ENCODE measurements around the gene PLBD1. TPM values are rescaled to one million over a fixed set of nuclear protein-coding genes. Genes with fewer than 3 reads are reported as not detected.

Gene PLBD1, protein sequence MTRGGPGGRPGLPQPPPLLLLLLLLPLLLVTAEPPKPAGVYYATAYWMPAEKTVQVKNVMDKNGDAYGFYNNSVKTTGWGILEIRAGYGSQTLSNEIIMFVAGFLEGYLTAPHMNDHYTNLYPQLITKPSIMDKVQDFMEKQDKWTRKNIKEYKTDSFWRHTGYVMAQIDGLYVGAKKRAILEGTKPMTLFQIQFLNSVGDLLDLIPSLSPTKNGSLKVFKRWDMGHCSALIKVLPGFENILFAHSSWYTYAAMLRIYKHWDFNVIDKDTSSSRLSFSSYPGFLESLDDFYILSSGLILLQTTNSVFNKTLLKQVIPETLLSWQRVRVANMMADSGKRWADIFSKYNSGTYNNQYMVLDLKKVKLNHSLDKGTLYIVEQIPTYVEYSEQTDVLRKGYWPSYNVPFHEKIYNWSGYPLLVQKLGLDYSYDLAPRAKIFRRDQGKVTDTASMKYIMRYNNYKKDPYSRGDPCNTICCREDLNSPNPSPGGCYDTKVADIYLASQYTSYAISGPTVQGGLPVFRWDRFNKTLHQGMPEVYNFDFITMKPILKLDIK
- 1.3 TPM for polyA plus RNA-seq (2013, experiment 1 of 2; ENCODE audit: insufficient read length)
- polyA plus RNA-seq (2013, experiment 2 of 2; ENCODE audit: insufficient read length): 1.5 TPM

DNA sequence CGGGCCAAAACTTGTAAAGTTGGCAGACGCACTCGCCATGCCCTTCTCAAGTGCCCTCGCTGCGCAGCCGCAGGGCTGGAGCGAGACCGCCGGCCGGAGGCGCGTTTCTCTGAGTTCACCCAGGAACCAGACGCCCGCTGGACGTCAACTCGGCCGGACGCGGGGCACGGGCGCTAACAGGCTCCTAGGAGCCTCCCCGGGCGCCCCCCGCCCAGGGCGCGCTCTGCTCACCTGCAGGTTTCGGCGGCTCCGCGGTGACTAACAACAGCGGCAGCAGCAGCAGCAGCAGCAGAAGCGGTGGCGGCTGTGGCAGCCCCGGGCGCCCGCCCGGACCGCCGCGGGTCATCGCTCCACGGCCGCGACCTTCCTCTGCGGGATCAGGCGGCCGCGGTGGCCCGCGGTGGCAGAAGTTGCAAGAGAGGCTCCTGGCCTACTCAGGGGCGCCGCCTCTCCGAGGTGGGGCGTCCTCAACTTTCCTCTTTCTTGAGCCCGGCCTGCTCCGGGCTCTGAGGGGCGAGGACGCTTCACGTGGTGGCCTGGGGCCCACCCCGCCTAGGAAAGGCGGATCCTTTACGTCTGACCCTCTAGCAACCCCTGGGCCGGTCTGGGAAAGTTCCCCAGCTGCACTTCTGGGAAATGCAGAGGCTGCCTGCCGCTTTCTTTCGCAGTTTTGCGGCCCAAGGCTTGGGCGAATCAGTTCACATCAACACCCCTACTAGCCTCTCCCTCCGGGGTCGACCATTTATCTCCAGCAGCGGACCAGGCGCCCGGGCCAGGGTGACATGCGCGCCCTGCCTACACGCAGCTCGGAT, at the start of gene PLBD1:
TSS of gene PLBD1 (minus strand) at position 533 of the 812 bp plus-strand sequence. CDS start at position 346, 187 bp downstream.
- DNase-seq: peak; percentile 23

DNA sequence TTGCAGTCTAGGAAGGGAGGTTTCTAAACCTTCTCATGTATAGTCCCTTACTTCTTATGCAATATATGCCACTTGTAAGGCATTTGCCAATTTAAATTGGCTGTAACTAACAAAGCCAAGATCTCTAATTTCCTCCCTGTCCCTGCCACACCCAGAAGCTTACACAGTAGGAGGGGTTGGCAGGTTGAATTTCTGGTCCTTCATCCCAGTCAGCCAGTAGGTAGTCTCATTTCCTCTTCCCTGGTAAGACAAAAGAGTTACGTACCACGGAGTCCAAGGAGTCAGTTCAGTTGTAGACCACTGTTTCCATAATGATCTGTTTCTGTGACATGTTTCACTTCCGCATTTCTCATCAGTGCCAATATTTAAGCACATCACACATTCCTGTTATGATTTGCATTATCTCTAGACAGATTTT, 47.0 kb upstream of the PLBD1 start:
- DNase-seq: no peak

DNA sequence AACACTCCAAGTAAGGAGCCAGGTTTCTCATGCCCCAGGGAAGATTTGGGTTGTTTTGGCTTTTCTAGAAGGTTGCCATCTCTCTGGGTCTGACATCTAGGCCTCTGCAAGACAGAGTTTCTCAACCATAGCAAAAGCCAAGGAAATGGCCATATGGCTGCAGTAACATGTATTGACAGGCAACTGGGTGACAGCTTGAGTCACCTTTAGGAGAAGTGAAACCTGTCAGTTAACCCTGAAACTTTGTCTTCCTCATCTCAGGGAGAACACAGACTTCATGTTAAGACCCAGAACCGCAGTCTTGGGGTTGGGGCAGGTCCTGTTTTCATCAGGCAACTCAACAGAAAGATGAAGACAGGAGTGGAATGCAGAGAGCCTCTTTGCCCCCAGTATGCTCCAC, 46.0 kb upstream of the PLBD1 start:
- no peak for DNase-seq

DNA sequence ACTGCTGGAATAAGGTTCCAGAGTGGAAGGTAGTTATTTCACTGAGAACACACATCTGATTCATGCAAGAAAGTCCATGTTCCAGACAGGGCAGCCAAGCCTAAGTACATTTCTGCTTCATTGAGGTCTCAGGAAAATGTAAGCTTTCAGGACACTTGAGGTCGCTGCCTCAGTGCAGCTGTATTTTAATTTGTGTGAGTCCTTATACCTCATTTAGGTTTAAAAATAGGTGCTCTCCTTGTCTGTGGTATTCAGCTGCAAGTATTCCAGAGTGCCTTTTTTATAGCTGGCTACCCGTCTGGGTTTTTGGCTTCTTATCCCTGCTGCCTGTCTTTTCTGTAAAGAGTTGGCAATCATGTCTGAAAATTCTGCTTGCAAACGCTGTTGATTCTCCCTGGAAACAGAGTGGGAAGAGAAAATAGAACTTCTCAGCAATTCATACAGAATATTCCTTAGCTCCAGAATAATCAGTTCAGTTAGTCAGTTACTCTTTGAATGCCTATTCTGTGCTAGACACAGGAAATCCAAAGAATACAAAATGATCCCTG, 45.3 kb upstream of the PLBD1 start:
- no peak for DNase-seq

DNA sequence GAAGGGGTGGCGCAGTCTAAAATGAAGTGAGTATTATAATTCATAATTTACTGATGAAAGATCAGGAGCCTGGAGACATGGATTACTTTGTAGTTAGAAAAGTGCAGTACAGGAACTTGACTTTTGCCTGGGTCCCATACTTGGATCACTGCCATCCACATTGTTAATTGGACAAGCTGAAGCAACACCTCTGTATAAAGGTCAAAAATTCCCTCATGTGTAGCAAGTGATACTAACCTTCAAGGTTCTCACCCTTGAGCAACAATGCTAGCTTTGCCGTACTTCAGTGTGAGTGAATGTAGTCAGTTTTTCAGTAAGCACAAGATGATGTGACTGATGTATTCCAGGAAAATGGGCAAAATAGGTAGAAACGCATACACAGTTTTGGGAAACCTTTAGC, 44.6 kb upstream of the PLBD1 start:
- no peak for DNase-seq

DNA sequence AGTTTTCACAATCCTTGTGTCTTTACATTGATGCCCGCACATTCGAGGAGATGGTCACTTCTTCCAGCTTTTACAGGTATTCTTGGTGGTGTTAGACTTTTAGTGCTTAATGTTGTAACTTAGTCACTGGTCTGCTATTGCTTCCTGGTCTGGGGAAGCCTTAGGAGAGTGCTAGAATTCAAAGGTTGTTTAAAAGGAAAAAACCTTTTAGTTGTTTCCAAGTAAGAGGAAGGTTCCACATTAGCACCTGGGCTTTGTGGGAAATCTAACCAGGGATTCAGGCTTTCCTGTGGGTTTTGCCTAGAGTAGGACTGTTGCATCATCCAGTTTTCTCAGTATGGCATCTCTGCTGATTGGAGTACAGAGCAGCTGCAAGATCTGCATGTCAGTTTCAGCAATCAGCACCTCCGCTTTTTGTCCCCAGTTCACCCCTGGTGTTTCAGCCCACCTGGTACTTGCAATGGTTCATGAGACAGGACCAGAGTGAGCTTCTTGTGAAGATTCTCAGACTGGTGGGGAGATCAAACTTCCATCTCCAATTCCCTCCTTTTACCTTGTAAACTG, 44.0 kb upstream of the PLBD1 start:
- no peak for DNase-seq

DNA sequence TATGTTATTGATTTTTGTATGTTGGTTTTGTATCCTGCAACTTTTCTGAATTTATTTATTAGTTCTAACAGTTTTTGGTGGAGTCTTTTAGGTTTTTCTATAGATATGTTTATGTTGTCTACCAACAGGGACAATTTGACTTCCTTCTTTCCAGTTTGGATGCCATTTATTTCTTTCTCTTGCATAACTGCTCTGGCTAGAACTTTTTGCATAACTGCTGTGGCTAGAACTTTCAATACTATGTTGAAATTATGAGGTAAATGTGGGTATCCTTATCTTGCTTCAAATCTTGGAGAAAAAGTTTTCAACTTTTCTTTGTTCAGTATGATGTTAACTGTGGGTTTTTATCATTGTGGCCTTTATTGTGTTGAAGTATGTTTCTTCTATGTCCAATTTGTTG, 39.9 kb upstream of the PLBD1 start:
- DNase-seq: no peak

DNA sequence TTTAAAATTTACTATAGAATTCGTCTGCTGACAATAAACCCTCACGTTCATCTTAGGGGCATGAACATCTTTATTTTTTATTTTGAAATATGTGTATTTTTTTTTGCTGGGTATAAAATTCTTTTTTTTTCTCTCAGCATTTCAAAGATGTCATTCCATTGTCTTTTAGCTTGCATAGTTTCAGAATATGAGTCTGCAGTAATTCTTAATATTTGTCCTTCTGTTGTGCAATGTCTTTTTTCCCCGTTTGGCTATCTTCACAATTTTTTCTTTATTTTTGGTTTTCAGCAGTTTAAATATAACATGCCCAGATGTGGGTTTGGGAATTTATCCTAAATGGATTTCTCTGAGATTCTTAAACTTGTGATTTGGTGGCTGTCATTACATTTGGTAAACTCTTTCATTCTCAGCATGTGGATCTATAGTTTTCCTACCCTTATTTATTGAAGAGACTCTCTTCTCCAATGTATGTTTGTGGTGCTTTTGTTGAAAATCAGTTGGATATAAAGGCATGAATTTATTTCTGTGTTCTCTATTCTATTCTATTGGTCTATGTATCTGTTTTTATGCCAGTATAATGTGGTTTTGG, 37.8 kb upstream of the PLBD1 start:
- DNase-seq: no peak

DNA sequence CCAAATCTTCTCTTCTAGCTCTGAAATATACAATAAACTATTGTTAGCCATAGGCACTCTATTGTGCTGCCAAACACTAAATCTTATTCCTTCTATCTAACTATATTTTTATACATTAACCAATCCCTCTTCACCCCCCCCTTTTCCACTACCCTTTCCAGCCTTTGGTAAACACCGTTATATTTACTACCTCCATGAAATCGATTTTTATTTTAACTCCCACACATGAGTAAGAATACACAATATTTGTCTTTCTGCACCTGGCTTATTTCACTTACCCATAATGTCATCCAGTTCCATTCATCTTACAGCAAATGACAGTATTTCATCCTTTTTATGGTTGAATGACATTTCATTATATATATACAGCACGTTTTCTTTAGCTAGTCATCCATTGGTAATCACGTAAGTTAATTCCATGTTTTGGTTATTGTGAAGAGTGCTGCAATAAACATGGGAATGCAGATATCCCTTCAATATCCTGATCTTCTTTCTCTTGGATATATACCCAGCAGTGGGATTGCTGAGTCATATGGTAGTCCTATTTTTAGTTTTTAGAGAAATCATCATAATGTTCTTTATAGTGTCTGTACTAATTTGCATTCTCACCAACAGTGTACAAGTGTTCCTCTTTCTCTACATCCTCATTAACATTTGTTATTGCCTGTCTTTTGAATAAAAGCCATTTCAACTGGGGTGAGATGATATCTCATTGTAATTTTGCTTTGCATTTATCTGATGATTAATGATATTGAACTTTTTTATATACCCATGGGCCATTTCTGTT, 34.2 kb upstream of the PLBD1 start:
- DNase-seq: no peak

DNA sequence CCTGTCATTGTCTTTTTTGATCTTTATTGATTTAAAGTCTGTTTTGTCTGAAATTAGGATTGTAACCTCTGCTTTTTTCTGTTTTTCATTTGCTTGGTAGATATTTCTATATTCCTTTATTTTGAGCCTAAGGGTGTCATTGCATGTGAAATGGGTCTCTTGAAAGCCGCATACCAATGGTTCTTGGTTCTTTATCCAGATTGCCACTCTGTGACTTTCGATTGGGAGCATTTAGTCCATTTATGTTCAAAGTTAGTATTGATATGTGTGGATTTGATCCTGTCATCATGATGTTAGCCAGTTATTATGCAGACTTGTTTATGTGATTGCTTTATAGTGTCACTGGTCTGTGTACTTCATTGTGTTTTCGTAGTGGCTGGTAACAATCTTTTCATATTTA, 29.8 kb upstream of the PLBD1 start:
- DNase-seq: no peak

DNA sequence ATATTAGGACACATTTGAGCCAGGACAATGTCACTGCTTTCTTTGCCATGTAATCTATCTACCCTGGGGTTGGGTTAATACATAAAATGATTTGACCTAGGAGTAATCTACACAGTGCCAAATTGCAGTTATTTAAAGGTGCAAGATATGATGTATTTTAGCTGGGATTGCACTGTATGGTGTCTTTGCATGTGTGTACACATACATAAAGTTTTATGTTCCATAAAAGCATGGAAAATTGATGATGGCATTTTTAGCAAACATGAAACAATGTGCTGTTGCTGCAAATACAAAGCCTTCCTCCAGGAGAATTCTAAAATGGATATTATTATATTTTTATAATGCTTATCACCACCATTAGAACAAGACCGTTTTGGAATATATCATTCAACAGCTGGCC, 24.0 kb upstream of the PLBD1 start:
- no peak for DNase-seq

DNA sequence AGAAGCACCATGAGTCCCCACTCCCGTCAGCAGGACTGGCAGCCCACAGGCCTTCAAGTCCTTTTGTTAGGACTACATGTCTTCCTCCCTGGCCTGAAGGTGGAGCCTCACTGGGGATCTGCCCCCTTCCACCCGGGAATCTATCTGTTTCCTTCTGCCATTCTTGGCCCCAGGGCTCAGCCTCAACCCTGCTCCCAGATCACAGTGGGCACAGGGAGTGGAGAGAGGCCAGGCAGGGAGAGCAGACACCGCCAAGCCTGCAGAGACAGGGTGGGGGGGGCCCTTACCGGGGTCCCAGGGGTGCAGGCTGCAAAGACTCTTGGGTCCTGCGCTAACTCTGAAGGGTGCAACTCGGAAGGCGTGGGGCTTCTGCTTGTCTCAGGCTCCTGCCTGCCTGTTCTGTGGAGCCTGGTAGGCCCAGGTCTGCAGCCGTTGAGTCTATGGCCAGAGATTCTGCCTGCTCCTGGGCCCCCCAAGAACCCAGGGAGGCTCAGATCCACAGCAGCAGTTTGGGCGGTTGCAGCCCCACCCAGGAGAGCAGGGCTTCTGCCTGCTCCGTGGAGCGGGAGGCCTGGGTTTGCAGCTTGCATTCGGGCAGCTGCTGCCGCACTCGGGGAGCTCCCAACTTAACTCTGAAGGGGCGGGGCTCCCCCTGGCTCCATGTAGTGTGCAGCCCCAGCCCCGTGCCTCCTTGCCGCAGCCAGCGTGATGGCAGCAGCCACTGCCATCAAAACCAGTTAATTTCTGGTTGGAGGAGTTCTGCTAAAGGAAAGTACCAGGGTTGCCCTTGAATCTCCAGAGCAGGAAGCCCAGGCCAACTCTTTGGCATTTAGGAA, 21.7 kb upstream of the PLBD1 start:
- no peak for DNase-seq

DNA sequence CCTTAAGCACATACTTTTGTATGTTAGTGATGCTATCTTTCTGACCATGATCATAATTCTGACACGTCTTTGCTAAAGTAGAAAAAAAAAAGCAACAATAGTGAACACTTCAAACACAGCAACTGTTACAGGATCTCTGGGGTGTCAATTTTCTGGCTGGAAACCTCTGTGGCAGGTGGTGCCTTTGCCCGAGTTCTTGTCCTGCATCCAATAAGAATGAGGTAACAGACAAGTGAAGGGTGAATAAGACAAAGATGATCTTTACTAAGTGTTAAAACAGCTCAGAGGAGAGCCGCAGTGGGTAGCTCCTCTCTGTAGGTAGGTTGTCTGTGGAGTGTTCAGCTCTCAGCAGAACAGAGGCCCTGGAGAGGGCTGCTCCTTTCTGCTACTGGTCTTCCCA, 20.9 kb upstream of the PLBD1 start:
- DNase-seq: no peak

DNA sequence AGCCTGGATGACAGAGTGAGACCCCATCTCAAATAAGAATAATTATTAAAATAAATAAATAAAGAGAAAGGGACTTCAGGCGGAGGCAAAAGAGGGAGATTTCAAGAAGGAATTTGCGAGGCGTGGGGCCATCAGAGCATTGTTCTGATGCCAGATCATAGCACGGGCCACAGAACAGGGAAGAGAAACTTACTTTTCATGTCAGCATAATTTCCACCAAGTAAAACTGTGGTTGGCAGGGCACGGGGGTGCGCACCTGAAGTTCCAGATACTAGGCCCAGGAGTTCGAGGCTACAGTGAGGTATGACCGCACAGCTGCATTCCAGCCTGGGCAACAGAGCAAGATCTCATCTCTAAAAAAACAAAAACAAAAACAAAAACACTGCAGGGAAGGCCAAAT, 11.0 kb upstream of the PLBD1 start:
- DNase-seq: no peak

DNA sequence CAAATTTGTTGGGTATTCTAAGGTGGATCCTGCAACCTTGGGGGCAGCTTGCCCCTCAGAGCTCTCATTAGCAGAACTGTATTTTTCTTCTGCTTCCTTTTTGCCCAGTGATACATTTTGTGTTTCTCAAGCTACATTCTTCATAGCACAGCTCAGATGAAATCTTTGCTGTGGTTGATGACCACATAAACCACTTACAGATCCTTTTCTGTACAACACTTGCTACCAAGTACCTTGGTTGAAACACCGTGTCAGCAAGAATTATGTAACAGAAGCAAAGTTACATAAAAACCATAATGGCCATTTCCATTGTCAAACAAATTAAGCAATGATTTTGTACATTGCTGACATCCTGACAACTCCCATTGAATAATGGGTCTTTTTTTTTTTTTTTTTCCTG, 9.7 kb upstream of the PLBD1 start:
- no peak for DNase-seq

DNA sequence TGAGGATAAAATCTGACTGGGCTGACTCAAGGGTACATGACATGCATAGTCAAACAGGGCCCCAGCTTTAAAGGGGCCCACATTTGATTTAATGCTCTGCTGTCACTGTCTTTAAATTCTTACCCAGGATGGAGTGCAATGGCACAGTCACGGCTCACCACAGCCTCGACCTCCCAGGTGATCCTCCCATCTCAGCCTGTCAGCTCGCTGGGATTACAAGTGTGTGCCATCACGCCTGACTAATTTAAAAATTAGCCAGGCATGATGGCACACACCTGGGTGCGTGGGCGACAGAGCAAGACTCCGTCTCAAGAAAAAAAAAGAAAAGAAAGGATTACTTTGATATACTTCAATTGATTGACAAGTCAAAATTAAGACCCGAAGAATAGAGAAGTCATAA, 9.2 kb upstream of the PLBD1 start:
- no peak for DNase-seq

DNA sequence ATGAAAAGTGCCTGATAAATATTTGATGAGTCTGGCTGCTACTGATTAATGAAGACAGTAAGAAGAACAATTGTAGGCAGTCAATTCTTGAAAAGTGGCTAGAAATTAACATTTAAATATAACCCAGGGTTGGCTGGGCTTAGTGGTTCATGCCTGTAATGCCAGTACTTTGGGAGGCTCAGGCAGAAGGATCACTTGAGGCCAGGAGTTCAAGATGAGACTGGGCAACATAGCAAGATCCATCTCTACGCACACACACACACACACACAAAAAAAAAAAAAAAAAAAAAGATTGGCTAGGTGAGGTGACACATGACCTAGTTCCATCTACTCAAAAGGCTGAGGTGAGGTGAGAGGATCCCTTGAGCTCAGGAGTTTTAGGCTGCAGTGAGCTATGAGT, 7.9 kb upstream of the PLBD1 start:
- no peak for DNase-seq

DNA sequence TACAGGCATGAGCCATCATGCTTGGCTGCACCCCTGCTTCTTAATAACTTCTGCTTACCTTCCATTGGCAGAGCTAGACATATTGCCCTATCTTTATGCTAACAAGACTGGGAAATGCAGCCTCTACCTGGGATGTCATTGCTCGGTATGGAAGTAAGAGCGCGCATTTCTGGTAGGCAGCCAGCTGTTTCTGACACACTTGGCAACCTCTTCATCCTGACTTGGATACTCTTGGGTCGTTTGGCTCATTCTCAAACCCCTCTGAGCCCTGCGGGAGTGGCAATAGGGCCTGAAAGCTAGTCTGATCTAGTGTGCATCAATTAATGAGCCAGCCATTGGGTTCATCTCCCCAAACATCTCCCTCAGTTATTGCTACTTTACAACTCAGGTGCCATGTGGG, 5.4 kb upstream of the PLBD1 start:
- DNase-seq: no peak

DNA sequence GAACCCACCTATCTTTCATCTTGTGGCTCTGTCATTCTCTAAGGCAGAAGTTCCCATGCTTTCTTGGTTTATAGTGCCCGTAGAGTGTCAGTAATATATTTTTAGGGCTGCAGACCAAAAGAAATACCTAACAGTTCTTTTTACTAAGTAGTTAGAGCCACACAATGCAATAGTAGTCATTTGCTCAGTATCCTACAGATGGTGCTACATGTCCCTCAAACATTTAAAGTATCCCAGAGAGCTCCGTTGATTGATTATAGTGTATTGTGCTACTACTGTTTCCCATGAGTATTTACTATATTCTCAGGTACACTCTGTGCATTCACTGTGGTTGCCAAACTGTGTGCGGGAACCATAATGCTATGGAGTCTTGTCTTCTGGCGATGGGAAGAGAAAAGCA, 4.7 kb upstream of the PLBD1 start:
- no peak for DNase-seq

DNA sequence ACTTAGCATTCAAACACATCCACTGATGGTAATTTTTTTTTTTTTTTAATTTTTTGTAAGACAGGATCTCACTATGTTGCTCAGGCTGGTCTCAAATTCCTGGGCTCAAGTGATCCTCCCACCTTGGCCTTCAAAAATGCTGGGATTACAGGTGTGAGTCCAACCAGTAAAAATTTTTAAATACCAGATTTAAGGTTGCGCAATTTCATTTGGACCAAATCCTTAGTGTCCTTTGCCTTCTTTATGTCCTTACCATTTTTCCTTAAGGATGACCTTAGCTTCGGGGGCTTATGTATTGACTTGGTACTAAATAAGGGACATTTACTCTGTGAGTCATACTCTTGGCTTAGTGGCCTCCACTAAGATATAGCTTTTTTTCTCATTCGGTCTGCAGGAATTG, 4.1 kb upstream of the PLBD1 start:
- DNase-seq: no peak

DNA sequence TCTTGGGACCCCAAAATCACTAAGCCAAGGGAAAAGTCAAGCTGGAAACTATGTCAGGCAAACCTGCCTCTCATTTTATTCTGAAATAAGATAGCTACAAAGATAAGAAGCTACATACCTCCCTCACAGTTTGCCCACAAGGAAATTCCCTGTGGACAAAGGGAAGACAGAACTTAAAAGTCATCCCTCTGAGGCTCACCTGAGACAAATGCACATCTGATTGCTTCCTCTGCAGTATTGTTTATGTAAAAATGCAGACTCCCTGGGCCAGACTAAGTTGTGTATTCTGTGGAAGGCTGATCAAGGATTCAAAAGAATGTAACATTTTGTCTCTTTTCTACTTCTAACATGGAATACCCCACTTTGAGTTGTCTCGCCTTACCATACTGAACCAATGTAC, 2.5 kb upstream of the PLBD1 start:
- no peak for DNase-seq
